Nephron progenitor cell (in vitro differentiated cells): ENCODE data around the gene FHDC1.

Source experiments
- DNase-seq: peaks from one replicate; pipeline ENCODE4 v3.0.0; 2021
- H3K27ac Mint-ChIP-seq: 2 replicates; pipeline ENCODE4 v1.8.0; 2021; ENCODE audit warnings: mild to moderate bottlenecking, moderate library complexity, mixed read lengths
- H3K27me3 Mint-ChIP-seq: 2 replicates; pipeline ENCODE4 v1.8.0; 2021; ENCODE audit warnings: mild to moderate bottlenecking, low read depth, mixed read lengths; ENCODE audit not compliant: poor library complexity
- H3K36me3 Mint-ChIP-seq: 2 replicates; pipeline ENCODE4 v1.8.0; 2021; ENCODE audit warnings: low read depth, mixed read lengths
- H3K4me1 Mint-ChIP-seq: 2 replicates; pipeline ENCODE4 v1.8.0; 2021; ENCODE audit warnings: mixed read lengths
- H3K4me3 Mint-ChIP-seq: 2 replicates; pipeline ENCODE4 v1.8.0; 2021; ENCODE audit warnings: mild to moderate bottlenecking, moderate library complexity, mixed read lengths
- H3K9me3 Mint-ChIP-seq: 2 replicates; pipeline ENCODE4 v1.8.0; 2021; ENCODE audit warnings: mild to moderate bottlenecking, moderate library complexity, mixed read lengths
- TF ChIP-seq, protein P1 (sequence below): fragments of 200-600 bp; sonication (generic); IDR thresholded peaks from 2 replicates; pipeline ENCODE4 v1.5.0; 2021; ENCODE audit warnings: antibody characterized with exemption

Gene FHDC1

DNA sequence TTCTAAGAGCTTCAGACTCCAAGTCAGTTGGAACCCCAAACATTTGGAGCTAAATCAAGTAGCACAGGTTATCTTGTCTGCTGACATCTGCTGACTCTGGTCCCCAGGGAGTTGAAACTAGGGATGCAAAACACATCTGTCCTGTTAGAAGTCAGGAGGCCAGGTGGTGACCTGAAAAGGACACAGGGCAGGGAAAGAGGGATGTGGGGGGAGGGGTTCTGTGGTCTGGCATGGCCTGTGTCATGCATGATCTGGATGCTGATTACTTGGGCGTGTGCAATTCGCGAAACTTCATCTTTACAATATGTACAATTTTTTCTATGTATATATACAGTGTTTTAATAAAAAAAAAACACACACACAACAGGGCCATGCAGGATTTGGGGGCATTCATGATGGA is 55.3 kb downstream of the FHDC1 start:
- no peaks in the 10 kb centered on the region for H3K9me3 Mint-ChIP-seq
- peaks cover 5% of the 10 kb centered on the region for H3K27me3 Mint-ChIP-seq
- H3K4me3 Mint-ChIP-seq = no peak overlapping the region
- H3K4me1 Mint-ChIP-seq = peaks cover 28% of the 10 kb centered on the region
- H3K27ac Mint-ChIP-seq = no peak overlapping the region
- DNase-seq = no peak
- no peaks in the 10 kb centered on the region for H3K36me3 Mint-ChIP-seq
- TF ChIP-seq, protein P1, sequence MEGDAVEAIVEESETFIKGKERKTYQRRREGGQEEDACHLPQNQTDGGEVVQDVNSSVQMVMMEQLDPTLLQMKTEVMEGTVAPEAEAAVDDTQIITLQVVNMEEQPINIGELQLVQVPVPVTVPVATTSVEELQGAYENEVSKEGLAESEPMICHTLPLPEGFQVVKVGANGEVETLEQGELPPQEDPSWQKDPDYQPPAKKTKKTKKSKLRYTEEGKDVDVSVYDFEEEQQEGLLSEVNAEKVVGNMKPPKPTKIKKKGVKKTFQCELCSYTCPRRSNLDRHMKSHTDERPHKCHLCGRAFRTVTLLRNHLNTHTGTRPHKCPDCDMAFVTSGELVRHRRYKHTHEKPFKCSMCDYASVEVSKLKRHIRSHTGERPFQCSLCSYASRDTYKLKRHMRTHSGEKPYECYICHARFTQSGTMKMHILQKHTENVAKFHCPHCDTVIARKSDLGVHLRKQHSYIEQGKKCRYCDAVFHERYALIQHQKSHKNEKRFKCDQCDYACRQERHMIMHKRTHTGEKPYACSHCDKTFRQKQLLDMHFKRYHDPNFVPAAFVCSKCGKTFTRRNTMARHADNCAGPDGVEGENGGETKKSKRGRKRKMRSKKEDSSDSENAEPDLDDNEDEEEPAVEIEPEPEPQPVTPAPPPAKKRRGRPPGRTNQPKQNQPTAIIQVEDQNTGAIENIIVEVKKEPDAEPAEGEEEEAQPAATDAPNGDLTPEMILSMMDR = no peak

DNA sequence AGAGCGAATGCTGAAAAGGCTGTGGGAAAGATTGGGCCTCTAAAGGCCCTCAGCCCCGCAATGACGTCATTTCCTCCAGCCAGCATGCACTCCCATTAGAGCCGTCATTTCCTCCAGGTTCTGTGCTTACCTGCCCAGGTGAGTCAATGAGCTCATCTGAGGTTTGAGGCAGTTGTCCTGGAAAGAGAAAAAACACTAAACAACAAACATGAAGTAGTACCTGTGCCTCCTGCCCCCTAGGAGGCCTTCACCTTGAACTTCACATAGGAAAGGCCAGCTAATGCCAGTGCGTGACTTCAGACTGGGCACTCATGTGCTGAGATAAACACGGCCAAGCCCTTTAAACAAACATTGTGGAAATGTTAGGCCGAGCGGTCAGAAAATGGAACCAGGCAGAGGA is 55.9 kb downstream of the FHDC1 start:
- TF ChIP-seq, protein P1 = no peak
- no peak overlapping the region for H3K27ac Mint-ChIP-seq
- H3K36me3 Mint-ChIP-seq = no peaks in the 10 kb centered on the region
- H3K27me3 Mint-ChIP-seq = peaks cover 5% of the 10 kb centered on the region
- DNase-seq = no peak
- H3K4me1 Mint-ChIP-seq = peaks cover 35% of the 10 kb centered on the region
- H3K9me3 Mint-ChIP-seq = no peaks in the 10 kb centered on the region
- H3K4me3 Mint-ChIP-seq = no peak overlapping the region

DNA sequence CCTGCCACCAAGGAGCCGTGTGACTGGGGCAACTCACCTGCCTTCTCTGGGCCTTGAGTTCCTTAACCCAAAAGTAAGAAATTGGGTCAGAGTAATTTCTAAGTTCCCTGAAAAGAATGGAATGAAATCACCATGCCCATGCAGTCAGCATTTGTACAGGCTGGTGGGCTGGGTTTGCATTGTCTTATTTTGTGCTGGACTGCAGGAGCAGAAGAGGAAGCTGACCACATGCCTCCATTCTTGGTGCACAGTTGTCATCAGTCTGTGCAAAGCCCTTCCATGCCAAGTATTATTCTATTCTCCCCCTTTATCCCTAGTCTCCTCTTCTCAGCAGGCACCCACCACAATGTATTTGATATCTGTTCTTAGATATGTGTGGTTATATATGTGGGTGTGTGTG is 56.3 kb downstream of the FHDC1 start:
- DNase-seq = no peak
- no peak overlapping the region for H3K4me3 Mint-ChIP-seq
- peaks cover 5% of the 10 kb centered on the region for H3K27me3 Mint-ChIP-seq
- H3K9me3 Mint-ChIP-seq = no peaks in the 10 kb centered on the region
- no peak overlapping the region for H3K27ac Mint-ChIP-seq
- H3K4me1 Mint-ChIP-seq = peaks cover 35% of the 10 kb centered on the region
- no peaks in the 10 kb centered on the region for H3K36me3 Mint-ChIP-seq
- TF ChIP-seq, protein P1 = no peak

DNA sequence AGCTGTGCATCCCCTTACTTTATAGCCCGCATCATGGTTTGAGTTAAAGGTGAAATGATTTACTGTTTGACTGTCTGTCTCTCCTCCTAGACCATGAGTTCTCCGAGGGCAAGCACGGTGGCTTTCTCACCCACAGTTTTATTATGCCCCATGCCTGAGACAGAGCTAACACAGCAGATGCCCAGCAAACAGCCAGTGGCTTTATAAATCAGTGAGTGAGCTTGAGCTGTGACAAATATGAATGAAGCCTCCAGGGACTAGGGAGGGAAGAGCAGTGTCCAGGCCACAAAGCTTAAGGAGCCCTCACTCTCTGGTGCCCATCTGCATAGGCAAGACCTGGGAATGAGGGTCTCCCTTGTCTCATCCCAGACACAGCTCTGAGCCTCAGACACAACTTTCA is 57.9 kb downstream of the FHDC1 start:
- DNase-seq = no peak
- H3K27ac Mint-ChIP-seq = no peak overlapping the region
- H3K4me3 Mint-ChIP-seq = no peak overlapping the region
- H3K27me3 Mint-ChIP-seq = peaks cover 2% of the 10 kb centered on the region
- peaks cover 47% of the 10 kb centered on the region for H3K4me1 Mint-ChIP-seq
- TF ChIP-seq, protein P1 = no peak
- H3K9me3 Mint-ChIP-seq = no peaks in the 10 kb centered on the region
- H3K36me3 Mint-ChIP-seq = no peaks in the 10 kb centered on the region

DNA sequence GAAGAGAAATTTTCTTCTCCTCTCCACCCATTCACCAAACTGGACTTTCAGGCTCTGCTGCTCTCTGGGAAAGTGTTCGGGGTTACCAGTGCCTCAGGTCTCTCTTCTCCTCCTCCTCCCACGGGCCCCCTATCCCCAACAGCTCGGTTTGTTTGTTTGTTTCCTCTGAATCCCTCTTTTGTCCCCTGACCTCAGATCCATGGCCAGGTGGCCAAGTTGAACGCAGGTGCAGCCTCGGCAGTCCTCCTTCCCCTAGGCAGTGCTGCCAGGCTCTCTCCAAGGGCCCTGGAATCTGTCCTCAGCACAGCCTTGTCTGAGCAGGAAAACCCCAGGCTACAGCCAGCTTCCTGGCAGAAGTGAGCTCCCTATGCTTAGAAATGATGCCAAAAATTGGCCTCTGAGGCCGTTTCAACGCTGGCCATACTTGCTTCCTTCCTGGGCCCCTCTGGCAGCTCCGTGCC is 60.0 kb downstream of the FHDC1 start:
- peak overlapping the region; percentile 55 for H3K27ac Mint-ChIP-seq
- no peaks in the 10 kb centered on the region for H3K9me3 Mint-ChIP-seq
- no peak for DNase-seq
- H3K27me3 Mint-ChIP-seq = peaks cover 9% of the 10 kb centered on the region
- H3K4me1 Mint-ChIP-seq = peaks cover 54% of the 10 kb centered on the region
- no peak overlapping the region for H3K4me3 Mint-ChIP-seq
- no peaks in the 10 kb centered on the region for H3K36me3 Mint-ChIP-seq
- TF ChIP-seq, protein P1 = no peak

DNA sequence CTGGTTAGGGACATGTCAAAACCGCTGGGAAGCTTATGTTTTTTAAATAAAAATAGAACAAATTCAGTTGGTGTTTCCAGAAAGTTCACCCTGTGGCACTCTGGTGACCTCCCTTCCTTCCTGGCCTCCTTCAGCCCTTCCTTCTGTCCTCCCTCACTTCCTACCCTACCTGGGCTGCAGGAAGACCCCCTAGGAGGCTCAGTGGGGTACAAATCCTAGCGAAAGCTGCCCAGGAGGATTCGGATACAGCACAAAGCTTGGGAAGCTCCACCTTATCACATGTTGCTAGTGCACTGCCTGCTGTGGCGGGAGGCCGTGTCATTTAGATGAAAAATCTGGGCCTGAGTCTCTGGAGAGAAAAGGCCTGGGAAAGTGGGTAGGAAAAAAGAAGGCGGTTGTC is 60.5 kb downstream of the FHDC1 start:
- Mint-ChIP-seq H3K36me3 (no peaks in the 10 kb centered on the region), H3K27ac (no peak overlapping the region)

More for the DNA sequence above, 60.5 kb downstream of the FHDC1 start:
- Mint-ChIP-seq H3K27me3 (peaks cover 12% of the 10 kb centered on the region), H3K4me3 (no peak overlapping the region), H3K4me1 (peaks cover 60% of the 10 kb centered on the region), H3K9me3 (no peaks in the 10 kb centered on the region)
- no peak for DNase-seq
- TF ChIP-seq, protein P1 = no peak
